PC-3 (cell line): ENCODE results near the gene CLN3.

ENCODE experiments used
- EZH2 ChIP-seq: fragments of 300-600 bp; sonication (generic); IDR thresholded peaks from one replicate; pipeline ENCODE4 v1.6.1; 2017; ENCODE audit warnings: antibody characterized with exemption, mild to moderate bottlenecking, low read length; ENCODE audit not compliant: unreplicated experiment
- EZH2phosphoT487 ChIP-seq: fragments of 300-600 bp; sonication (generic); IDR thresholded peaks from 2 replicates; pipeline ENCODE4 v1.6.1; 2018; ENCODE audit warnings: mild to moderate bottlenecking, antibody characterized with exemption, low read length, borderline replicate concordance
- TF ChIP-seq, protein P1 (sequence below): fragments of 300-600 bp; sonication (generic); conservative IDR thresholded peaks from 2 replicates; pipeline ENCODE4 v1.5.1; 2017; ENCODE audit warnings: antibody characterized with exemption, low read depth, mild to moderate bottlenecking, low read length

DNA sequence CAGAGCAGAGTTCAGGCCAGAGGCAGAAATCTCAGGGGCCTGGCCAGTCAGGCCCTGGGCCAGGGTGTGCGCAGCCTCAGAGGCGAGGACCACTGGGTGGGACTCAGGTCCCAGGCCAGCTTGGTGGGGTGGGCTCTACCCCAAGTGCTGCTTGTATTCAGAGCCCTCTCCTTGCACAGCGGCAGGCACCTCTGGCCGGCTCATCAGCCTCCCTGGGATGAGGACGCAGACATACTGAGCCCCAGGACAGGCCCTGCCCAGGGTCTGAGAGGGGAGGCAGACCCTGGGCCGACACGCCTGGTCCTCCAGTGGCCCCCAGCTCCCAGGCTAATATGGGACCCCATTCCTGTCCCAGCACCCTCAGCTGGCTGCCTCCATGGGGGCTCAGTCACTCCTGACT, 22.4 kb upstream of the CLN3 start:
- TF ChIP-seq, protein P1, sequence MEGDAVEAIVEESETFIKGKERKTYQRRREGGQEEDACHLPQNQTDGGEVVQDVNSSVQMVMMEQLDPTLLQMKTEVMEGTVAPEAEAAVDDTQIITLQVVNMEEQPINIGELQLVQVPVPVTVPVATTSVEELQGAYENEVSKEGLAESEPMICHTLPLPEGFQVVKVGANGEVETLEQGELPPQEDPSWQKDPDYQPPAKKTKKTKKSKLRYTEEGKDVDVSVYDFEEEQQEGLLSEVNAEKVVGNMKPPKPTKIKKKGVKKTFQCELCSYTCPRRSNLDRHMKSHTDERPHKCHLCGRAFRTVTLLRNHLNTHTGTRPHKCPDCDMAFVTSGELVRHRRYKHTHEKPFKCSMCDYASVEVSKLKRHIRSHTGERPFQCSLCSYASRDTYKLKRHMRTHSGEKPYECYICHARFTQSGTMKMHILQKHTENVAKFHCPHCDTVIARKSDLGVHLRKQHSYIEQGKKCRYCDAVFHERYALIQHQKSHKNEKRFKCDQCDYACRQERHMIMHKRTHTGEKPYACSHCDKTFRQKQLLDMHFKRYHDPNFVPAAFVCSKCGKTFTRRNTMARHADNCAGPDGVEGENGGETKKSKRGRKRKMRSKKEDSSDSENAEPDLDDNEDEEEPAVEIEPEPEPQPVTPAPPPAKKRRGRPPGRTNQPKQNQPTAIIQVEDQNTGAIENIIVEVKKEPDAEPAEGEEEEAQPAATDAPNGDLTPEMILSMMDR = no peak
- TF ChIP-seq EZH2 = no peak
- TF ChIP-seq EZH2phosphoT487 = no peak
